HG02884 (cell line): Measurements from ENCODE around the gene SLFNL1.

ENCODE experiments used
- ATAC-seq: cut with Tn5 transposase; IDR thresholded peaks from one replicate; pipeline ENCODE4 v1.9.1; 2021; ENCODE audit warnings: mild to moderate bottlenecking, moderate library complexity; ENCODE audit not compliant: unreplicated experiment

SLFNL1 gene

DNA sequence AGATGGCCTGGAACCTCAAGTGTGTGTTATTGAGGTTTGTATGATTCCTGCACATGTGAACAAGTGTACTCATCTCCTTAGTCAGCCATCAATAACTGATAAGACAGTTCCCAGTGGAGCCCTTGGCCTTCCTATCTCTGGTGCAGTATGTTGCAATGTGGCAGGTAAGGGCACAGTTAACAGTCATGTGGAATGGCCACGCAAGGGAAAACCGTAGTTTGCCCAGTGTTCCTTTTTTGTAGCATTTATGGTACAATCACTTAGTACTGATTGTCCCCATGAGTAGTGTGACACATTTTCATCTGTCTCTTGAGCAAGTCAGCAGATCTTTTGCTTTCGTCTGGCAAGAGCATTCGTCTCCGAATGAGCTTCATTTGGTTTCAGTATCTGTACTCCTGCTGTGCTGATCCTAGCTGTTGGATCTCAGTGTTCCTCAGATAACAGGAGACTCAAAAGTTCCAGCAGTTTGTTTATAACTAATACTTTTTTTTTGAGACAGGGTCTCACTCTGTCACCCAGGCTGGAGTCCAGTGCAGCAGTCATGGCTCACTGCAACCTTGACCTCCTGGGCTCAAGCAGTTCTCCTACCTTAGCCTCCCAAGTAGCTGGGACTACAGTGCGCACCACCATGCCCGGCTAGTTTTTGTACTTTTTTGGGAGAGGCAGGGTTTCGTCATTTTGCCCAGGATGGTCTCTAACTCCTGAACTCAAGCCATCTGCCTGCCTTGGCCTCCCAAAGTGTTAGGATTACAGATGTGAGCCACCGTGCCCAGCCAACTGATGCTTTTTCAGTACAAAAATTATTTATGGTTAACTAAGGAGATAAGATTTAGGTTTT lies 33.9 kb downstream of the SLFNL1 start:
- ATAC-seq = no peak

DNA sequence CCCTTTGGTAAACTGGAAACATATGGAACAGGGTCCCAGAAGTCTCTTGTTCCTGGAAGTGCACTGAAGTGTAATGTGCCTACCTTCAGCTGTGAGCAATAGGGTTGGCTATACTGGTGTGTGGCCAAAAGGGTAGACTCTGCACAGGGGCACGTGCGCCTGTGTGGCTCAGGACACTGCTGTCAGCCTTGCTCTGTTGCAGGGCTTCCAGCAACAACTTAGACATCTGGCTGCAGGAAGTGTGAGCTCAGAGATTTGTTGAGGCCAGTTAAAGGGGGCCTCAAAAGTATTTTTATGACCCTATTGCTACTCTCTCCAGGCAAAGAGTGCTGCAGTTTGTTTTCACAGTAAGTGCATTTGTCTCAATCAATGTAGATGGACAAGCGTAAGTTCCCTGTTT lies 34.6 kb downstream of the SLFNL1 start:
- ATAC-seq = no peak

DNA sequence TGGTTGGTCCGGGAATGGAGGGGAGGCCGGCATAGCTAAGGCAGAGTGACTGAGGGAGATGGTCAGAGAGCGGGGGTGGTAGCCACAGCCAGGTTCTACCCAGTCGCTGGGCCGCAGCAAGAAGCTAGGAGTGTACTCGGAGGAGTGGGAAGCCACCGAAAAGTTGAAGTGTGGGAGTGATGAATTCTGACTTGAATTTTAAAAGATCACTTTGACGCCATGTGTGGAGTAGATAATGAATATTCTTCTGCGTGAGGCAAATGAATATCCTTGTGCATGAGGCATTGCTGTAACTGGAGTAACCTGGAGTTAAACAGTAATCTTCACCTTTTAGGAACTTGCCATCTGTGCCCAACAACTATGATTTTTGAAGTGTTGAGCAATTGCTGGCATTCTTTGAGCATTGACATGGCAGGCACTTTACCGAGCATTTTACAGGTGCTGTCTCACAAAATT lies 35.2 kb downstream of the SLFNL1 start:
- no peak for ATAC-seq

DNA sequence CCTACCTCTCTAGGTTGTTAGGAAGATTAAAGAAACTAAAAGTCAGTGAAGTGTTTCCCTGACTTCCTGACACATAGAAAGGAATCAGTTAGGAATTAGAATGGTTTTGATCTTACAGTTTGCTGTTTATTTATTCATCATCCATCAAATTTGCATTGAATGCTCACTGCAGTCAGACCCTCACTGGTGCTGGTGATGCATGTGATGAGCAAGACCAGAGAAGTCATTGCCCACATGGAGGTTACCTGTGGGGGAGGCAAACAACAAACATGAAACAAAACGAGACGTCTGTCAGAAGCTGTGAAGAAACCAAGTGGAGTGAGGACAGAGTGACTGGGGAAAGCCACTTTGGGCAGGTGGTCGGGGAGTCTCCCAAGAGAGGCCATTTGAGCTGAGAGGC lies 35.6 kb downstream of the SLFNL1 start:
- ATAC-seq = no peak

DNA sequence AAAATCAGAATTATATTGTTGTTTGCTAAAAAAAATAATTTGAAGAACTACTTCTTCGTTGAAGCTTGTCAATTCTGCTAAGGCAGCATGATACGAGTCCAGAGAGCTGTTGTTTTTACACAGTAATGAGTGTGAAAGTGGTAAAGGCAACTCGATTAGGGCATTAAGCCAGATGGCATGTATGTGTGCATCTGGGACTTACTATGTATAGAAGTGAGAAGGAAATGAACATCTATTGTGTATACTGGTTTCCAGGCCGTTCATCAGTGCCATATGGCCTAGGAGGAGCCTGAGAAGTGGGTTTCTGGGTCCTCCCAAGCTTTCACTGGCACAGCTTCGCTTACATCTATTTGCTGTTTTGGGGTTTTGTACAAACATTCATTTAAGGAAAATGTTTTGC lies 36.4 kb downstream of the SLFNL1 start:
- no peak for ATAC-seq

DNA sequence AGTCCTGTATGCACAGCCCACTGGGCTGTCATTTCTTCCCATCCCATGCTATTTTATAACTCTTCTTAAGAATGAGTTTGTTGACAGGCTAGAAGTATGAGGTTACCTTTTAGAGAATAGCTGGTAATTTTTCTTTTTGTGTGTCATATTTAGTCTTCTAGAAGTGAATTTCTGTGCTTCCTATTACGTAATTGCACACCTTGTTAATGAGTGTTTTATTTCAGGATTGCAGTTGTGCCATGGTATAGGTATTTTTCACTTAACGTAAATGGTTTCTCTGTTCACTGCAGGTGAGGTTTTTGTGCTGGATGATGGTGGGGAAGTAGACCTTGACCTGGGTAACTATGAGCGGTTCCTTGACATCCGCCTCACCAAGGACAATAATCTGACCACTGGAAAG lies 37.0 kb downstream of the SLFNL1 start:
- ATAC-seq = no peak

DNA sequence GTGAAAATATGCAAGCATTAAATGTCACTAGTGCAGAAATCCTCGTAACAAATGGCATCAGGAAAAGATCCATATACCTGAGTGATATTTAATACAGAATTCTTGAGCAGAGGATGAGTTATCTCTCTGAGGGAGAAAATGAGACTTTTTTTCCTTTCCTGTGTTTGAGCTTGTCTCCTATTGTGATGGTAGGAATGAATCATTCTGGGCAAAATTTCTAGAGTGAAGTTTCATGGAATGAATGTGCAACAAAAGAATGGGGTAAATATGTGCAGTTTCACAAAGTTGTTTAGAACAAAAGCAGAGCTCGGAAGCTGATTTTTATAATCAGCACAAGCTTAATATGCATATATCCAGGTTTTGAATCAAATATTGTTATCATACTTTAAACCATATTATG lies 37.5 kb downstream of the SLFNL1 start:
- no peak for ATAC-seq

DNA sequence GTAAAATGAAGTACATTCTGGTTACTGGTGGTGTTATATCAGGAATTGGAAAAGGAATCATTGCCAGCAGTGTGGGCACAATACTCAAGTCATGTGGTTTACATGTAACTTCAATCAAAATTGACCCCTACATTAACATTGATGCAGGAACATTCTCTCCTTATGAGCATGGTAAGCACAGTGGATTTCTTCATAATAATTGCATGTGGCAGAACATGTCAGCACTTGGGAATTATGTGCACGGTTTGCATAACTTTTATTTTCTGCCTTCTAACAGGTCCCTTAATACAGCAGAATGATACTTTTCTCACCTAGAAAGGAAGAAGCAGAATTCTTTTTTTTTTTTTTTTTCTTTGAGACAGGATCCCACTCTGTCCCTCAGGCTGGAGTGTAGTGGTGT lies 38.2 kb downstream of the SLFNL1 start:
- ATAC-seq = no peak

DNA sequence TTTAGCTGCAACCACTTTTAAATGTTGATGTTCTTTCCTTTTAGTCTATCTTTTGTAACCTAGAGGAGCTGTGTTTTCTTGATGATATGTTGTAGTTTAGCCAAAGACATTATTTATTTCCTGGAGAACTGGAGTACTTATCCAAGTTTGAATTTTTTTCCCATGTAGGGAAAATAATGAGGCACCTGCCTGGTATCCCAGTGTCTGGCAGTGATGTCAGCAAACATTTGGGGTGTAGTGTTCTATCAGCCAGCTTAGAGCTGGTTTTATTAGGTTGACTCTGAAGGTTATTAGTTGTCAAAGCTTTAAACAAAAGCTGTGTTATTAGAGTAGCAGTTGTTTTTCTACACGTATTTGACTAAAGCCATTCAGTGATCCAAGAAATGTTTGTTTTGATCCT lies 38.8 kb downstream of the SLFNL1 start:
- ATAC-seq = no peak

DNA sequence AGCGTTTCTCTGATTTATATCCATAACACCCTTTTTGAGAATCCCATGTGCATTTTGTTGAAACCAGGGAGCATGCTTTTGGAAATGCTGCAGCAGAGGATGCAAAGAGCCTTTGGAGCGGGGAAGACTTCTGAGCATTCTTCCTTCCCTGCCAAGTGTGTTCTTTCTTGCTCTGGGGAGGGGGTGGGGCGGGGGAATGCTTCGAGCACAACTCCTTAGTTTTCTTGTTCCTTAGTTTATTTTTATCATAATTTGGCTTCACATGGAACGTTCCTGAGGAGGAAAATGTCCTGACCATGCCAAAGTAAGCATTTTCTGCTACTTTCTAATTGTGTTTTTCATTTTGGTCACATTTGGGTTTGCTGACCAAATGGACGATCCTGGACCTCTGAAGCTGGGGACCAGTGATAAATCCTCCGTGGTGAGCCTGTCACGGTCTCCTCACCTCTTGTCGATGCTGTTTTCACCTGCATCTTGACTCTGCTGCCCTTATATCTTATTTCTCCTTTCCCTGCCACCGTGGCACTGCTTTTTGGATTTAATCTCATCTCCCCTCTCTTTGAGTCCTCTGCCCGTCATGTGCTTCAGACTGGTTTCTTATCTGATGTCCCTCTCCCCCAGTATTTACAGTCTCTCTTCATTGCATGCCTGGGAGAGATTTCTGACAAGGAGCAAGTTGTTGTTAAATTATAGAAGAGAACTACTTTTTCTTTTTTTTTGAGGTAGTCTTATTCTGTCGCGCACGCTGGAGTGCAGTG lies 39.7 kb downstream of the SLFNL1 start:
- no peak for ATAC-seq

DNA sequence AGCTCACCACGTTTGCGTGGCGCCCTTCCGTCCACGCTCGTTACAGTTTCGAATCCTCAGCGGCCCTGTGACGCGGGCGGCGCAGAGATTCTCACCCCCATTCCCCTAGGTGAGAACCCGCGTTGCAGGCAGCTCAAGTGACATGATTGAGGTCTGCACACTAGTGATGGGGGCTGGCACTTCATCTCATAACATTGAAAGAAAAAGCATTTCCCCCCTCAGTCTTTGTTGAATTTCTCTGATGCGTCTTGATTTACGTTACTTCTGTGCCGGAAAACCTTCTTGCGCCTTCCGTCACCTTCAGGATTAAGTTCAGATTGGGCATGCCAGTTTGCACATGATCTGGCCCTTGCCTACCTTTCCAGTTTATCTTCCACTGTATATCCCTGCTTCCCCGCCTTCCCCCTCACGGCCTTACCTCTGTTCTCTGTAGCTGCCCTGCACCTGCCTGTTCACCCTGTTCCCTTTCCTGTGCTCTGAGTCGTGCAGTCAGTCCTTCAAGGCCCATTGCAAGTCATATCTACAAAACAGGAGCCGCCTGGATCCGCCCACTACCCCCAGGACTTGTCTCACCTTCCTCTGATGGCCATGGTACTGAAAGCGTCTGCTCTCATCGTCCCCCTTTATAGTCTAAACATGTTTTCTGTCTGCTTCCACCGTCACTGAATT lies 40.9 kb downstream of the SLFNL1 start:
- ATAC-seq = peak; percentile 4

DNA sequence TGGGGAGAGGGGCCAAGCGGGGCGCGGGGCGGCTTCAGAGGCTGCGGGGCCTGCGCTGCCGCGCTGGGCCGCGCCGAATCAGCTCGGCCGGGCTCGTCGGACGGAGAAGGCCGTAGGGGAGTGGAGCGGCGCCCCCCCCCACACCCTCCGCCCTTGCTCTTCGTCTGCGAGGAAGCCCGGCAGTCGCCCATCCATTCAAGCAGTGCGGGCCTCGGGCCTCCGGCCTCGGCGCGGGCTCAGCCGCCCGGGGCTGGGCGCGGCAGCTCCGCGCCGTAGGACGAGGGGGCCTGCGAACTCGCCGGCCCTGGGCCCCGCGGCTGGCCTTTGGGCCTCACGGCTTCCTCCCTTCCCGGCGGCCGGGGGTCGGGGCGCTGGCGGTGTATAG lies 41.5 kb downstream of the SLFNL1 start:
- peak; percentile 18 for ATAC-seq

DNA sequence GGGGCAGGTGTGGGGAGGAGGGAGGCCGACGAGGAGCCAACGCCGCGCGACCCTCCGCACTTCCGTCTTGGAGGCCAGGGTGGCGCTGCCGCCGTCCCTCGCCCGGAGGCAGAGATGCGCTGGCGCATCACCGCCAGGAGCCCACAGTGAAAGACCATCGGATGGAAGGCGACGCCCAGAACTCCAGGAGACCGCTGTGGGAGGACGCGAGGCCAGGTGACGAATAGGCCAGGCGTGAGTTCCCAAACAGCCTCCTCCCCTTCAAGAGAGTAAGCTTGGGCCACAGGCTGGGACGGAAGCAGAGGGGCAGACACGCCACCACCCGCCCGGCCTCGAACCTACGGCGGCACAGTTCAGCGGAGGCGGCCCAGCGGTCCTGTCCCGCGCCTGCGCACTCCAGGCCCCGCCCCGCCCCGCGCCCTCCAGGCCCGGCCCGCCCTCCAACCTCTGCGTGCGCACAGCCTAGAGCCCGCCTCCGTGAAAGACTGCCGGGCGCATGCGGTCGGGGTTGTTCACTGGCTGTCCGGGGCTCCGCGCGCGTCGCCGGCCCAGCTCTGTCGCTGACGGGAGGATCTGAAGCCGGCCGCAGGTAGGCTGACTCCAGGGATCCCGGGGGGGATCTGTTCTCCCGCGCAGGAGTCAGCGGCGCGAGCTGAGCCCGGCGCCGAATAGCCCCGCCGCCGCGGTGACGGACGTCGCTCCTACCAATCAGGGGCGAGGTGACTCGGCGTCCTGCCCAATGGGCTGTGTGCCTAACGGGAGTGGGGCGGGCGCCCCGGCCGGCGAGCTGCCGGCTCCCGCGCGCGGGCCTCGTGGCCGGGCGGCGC lies 42.1 kb downstream of the SLFNL1 start, which contains the start of gene CTPS1:
Gene CTPS1, plus strand, starts transcription at position 456 of the 827 bp plus-strand sequence. CDS start 3,595 bp downstream, outside the sequence.
- ATAC-seq = peak; percentile 89

DNA sequence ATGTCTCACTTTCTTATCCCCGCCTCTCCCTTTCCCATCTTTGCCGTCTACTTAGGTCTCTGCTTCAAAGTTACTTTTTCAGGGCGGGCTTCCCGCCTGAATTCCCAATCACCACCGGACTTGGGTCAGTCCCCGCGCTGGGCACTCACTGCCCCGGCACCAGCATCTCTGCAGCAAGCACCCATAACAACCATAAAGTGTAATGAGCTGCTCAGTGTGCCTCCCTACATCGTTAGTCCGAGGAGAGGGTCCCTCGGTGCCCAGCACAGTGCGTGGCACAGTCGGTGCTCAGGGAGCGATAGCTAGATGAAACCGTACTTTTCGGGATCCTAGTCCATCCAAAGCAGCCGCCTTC lies 42.7 kb downstream of the SLFNL1 start:
- no peak for ATAC-seq

DNA sequence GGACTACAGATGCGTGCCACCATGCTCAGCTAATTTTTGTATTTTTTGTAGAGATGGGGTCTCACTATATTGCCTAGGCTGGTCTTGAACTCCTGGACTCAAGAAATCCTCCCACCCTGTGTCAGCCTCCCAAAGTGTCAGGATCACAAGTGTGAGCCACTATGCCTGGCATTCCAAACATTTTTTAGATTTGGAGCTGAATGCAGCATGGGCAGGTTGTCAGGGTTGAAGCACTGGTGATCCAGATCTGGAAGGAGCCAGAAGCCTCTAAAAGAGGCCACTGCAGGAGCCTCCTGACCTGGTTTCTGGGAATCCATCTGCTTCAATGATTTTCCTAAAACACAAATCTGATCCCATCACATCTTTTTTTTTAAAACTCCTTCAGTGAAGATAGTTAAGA lies 43.8 kb downstream of the SLFNL1 start:
- ATAC-seq = no peak

DNA sequence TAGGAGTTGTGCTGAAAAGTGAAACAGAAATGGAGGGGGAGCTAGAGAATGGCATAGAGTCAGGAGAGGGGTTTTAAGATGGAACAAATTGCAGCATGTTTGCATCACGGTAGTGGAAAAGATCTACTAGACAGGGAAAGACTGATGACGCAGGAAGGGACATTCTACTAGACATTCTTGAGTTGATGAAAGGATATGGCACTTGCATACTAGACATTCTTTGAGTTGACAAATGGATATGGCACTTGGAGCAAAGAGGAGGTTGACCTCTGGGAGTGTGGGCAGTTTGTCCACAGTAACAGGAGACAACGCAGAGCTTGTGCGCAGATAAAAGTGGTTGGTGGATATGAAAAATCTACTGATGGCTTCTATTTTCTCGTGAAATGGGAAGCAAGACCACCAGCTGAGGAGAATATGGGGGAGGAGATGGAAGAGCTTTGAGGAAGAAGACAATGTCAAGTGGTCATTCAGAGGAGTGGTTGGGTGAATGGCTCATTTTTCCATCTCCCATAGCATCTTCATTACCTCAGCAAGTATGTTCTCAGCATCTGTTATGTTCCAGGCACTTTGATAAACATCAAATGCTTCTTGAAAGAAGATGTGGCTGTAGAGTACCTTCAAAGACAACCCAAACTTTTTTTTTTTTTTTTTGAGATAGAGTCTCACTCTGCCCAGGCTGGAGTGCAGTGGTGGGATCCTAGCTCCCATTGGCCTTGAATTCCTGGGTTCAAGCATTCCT lies 44.4 kb downstream of the SLFNL1 start:
- no peak for ATAC-seq

DNA sequence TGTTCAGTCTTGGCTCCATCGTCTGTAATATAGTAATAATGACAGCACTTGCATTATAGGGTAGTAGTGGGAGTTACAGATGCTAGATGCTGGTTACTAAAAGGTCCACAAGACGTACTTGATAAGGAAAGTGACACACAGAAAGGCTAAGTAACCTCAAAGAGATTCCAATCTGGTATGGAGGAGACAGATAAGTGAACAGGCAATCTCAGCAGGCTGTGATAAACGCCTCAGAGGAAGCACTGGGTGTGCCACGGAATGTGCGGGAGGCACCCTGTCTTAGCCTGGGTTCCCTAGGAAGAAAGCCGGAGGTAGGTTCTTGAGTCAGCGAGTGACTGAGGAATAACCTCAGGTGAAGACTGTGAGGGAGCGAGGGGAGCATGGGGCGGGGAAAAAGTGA lies 46.6 kb downstream of the SLFNL1 start:
- ATAC-seq = no peak

DNA sequence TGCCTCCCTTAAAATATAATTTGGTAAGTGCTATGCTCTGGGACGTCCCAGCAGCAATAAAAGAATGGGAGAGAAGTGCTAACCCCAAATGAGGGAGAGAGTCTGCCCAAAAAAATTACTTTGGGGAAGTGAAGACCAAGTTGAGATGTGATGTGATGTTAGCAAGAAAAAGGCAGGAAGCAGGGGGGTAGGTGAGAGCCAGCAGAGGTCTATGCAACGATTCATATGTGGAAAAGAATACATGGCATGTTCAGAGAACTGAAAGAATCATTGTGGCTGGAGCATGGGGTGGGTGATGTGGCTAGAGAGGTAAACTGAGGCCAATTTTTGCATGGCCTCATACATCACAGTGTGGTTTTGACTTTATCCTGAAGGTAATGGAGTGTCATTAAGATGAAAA lies 47.6 kb downstream of the SLFNL1 start:
- ATAC-seq = no peak

DNA sequence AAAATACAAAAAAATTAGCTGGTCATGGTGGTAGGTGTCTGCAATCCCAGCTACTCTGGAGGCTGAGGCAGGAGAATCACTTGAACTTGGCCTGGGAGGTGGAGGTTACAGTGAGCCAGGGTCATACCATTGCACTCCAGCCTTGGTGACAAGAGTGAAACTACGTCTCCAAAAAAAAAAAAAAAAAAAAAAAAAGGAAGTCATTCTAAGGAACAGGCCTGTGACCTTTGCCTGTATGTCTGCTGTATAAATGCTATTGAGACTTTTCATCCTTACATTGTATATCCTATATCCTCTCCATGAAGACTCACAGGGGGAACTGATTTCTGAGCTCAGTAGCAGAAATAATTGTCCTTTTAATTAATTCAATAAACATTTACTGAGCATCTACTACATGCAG lies 49.6 kb downstream of the SLFNL1 start:
- ATAC-seq = no peak

DNA sequence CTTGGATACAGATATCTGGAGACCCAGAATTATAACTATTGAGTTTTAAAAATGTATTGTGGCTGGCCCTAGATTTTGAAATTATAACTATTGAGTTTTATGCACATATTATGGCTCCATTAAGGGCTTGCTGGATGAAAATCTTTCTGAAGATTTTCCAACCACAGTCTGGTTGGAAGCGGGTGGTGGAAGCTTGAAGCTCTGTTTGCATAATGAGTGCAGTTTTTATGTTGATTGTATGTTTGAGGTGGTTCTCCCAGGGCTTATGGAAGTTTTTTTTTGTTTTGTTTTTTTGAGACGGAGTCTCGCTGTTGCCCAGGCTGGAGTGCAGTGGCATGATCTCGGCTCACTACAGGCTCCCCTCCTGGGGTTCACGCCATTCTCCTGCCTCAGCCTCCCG lies 52.1 kb downstream of the SLFNL1 start:
- no peak for ATAC-seq
